ENCODE measurements around the gene MAPRE3. TPM values are rescaled to one million over a fixed set of nuclear protein-coding genes. Genes with fewer than 3 reads are reported as not detected.

The MAPRE3 gene
- total and polyA plus RNA-seq, 2 donors (not counting 3 experiments of a cell fraction or from before 2014, with no cell fraction given), result 4.4 to 6.1 TPM

GRCh38 chr2:27024188-27024587, 53.8 kb downstream of the MAPRE3 start:
- DNase-seq (ENCODE audit: low read depth, low spot score) (no peak), FAIRE-seq (no peak)
- TF ChIP-seq MAX (IDR thresholded peaks at IDR 0.05; ENCODE audit: insufficient read depth, insufficient read length) (no peak), CTCF (IDR thresholded peaks at IDR 0.05; ENCODE audit: extremely low read depth in 1 of 2, insufficient read depth in 1 of 2, low read depth in 1 of 2, low read length in 2 of 2) (no peak), EZH2 (IDR thresholded peaks at IDR 0.05; ENCODE audit: borderline replicate concordance, low read depth, low read length, severe bottlenecking) (no peak), GATA2 (IDR thresholded peaks at IDR 0.05; ENCODE audit: insufficient read depth, insufficient read length, low read depth, low read length) (no peak)
- BruUV-seq (replicated peaks), result no TSS peak
- H3K27me3 ChIP-seq (ENCODE audit: control insufficient read depth in 2 of 2, insufficient read depth in 2 of 2, low read length in 2 of 2), result no peaks in the 10 kb centered on the region
- H3K36me3 ChIP-seq (ENCODE audit: control insufficient read depth in 2 of 2, extremely low read depth in 1 of 2, insufficient read depth in 2 of 2, low read length in 2 of 2), result peaks cover 0 to 10% of the 10 kb centered on the region in 2 experiments
- CTCF ChIA-PET, result interaction anchor here (0.9 to 2.7 kb wide), 6 partner anchors 27 to 178 kb away, joined by 3 to 19 read pairs (median 4); partner anchors contain the start of gene AGBL5
- no peaks in the 10 kb centered on the region for H3K9me3 ChIP-seq (replicated peaks; ENCODE audit: control insufficient read depth, insufficient read depth, low read length)
- no peak overlapping the region for H3K4me3 ChIP-seq (replicated peaks in 1 of 3; ENCODE audit: insufficient read depth in 1 of 3, low read depth in 1 of 3, low read length in 3 of 3)
- no peak overlapping the region for H2AFZ ChIP-seq (ENCODE audit: low read depth, low read length)
- no peak overlapping the region for H3K4me2 ChIP-seq (ENCODE audit: insufficient read depth, low read length)
- H3K9ac ChIP-seq (replicated peaks; ENCODE audit: extremely low read depth, insufficient read depth, low read length), result no peak overlapping the region
- H3K4me1 ChIP-seq (ENCODE audit: control insufficient read depth, extremely low read depth, insufficient read depth, low read length), result peaks cover 4% of the 10 kb centered on the region
- dilution Hi-C loops (cut with MboI; ENCODE audit: extremely low pct_ligation_motif_present, low sequenced_read_pairs) (no loop called here), intact Hi-C loops (cut with micrococcal nuclease) (no loop called here)
- no peaks in the 10 kb centered on the region for H3K9me1 ChIP-seq (replicated peaks; ENCODE audit: control insufficient read depth, extremely low read depth, insufficient read depth, low read length)
- H4K20me1 ChIP-seq (replicated peaks; ENCODE audit: control insufficient read depth, extremely low read depth, insufficient read depth, low read length), result no peaks in the 10 kb centered on the region
- no peak overlapping the region for H3K27ac ChIP-seq (ENCODE audit: insufficient read depth, low read depth, low read length)
- no peaks in the 10 kb centered on the region for H3K79me2 ChIP-seq (ENCODE audit: control insufficient read depth, insufficient read depth, low read length)
- POLR2A ChIA-PET, result no interaction called here

GRCh38 chr2:27024812-27025211, 54.4 kb downstream of the MAPRE3 start:
- FAIRE-seq (no peak), DNase-seq (ENCODE audit: low read depth, low spot score) (no peak)

More at GRCh38 chr2:27024812-27025211, 54.4 kb downstream of the MAPRE3 start:
- peaks cover 5% of the 10 kb centered on the region for H3K4me1 ChIP-seq (ENCODE audit: control insufficient read depth, extremely low read depth, insufficient read depth, low read length)
- POLR2A ChIA-PET, result no interaction called here
- H3K9ac ChIP-seq (replicated peaks; ENCODE audit: extremely low read depth, insufficient read depth, low read length), result no peak overlapping the region
- no peaks in the 10 kb centered on the region for H3K9me3 ChIP-seq (replicated peaks; ENCODE audit: control insufficient read depth, insufficient read depth, low read length)
- peaks cover 0 to 10% of the 10 kb centered on the region in 2 experiments for H3K36me3 ChIP-seq (ENCODE audit: control insufficient read depth in 2 of 2, extremely low read depth in 1 of 2, insufficient read depth in 2 of 2, low read length in 2 of 2)
- no peak for TF ChIP-seq CTCF (IDR thresholded peaks at IDR 0.05; ENCODE audit: extremely low read depth in 1 of 2, insufficient read depth in 1 of 2, low read depth in 1 of 2, low read length in 2 of 2)
- no peak for TF ChIP-seq EZH2 (IDR thresholded peaks at IDR 0.05; ENCODE audit: borderline replicate concordance, low read depth, low read length, severe bottlenecking)
- TF ChIP-seq POLR2A (IDR thresholded peaks at IDR 0.05; ENCODE audit: low read depth, low read length), result no peak
- no peak for TF ChIP-seq POLR2AphosphoS5 (IDR thresholded peaks at IDR 0.05; ENCODE audit: insufficient read depth, low read depth, low read length)
- no peak for TF ChIP-seq GATA2 (IDR thresholded peaks at IDR 0.05; ENCODE audit: insufficient read depth, insufficient read length, low read depth, low read length)
- TF ChIP-seq JUN (IDR thresholded peaks at IDR 0.05; ENCODE audit: borderline replicate concordance, insufficient read depth, insufficient read length, low read depth), result no peak
- TF ChIP-seq MAX (IDR thresholded peaks at IDR 0.05; ENCODE audit: insufficient read depth, insufficient read length), result no peak
- TF ChIP-seq MYC (IDR thresholded peaks at IDR 0.05; ENCODE audit: low read depth, low read length), result no peak
- TF ChIP-seq FOS (IDR thresholded peaks at IDR 0.05; ENCODE audit: borderline replicate concordance, insufficient read depth, low read length), result no peak
- no peaks in the 10 kb centered on the region for H3K9me1 ChIP-seq (replicated peaks; ENCODE audit: control insufficient read depth, extremely low read depth, insufficient read depth, low read length)
- no peak overlapping the region for H3K4me3 ChIP-seq (replicated peaks in 1 of 3; ENCODE audit: insufficient read depth in 1 of 3, low read depth in 1 of 3, low read length in 3 of 3)
- H4K20me1 ChIP-seq (replicated peaks; ENCODE audit: control insufficient read depth, extremely low read depth, insufficient read depth, low read length), result no peaks in the 10 kb centered on the region
- H3K27ac ChIP-seq (ENCODE audit: insufficient read depth, low read depth, low read length), result no peak overlapping the region
- no peak overlapping the region for H3K4me2 ChIP-seq (ENCODE audit: insufficient read depth, low read length)
- no peak overlapping the region for H2AFZ ChIP-seq (ENCODE audit: low read depth, low read length)
- CTCF ChIA-PET, result interaction anchor here (0.7 to 2.7 kb wide), 7 partner anchors 27 to 275 kb away, joined by 3 to 19 read pairs (median 4); partner anchors contain the start of gene AGBL5
- no TSS peak for BruUV-seq (replicated peaks)
- intact Hi-C loops (cut with micrococcal nuclease), result no loop called here
- H3K27me3 ChIP-seq (ENCODE audit: control insufficient read depth in 2 of 2, insufficient read depth in 2 of 2, low read length in 2 of 2), result no peaks in the 10 kb centered on the region
- dilution Hi-C loops (cut with MboI; ENCODE audit: extremely low pct_ligation_motif_present, low sequenced_read_pairs), result no loop called here
- H3K79me2 ChIP-seq (ENCODE audit: control insufficient read depth, insufficient read depth, low read length), result no peaks in the 10 kb centered on the region

Measured in endothelial cell of umbilical vein (primary cell).